Transverse colon (tissue), 4 donors: ENCODE results near the gene CTSO. TPM values are rescaled to one million over a fixed set of nuclear protein-coding genes. Genes with fewer than 3 reads are reported as not detected.
"Not testable (repeated sequence)": the region's sequence is repeated elsewhere in the genome, so short reads cannot be mapped to it uniquely, and the experiment has no call there.

Source experiments
- DNase-seq: peaks from one replicate; pipeline ENCODE4 v3.0.0-alpha.2; 2019
- H3K27ac ChIP-seq, 4 donors: fragments of 200-600 bp; sonication (generic); 2 replicates each; pipeline ENCODE4 v1.5.1; 2016 to 2018; ENCODE audit warnings: inconsistent platforms in 4 of 4
- H3K27me3 ChIP-seq: fragments of 200-600 bp; sonication (generic); 2 replicates; pipeline ENCODE4 v1.5.1; 2017; ENCODE audit warnings: inconsistent platforms
- H3K36me3 ChIP-seq, 4 donors: fragments of 200-600 bp; sonication (generic); 2 replicates each; pipeline ENCODE4 v1.5.1; 2017 to 2019; ENCODE audit warnings: inconsistent platforms in 4 of 4
- H3K4me1 ChIP-seq, 4 donors: fragments of 200-600 bp; sonication (generic); 2 replicates each; pipeline ENCODE4 v1.5.1; 2017 to 2020; ENCODE audit warnings: inconsistent platforms in 4 of 4
- H3K4me3 ChIP-seq, 4 donors: fragments of 200-600 bp; sonication (generic); 1 replicate in 1 of 4; 2 replicates in 3 of 4; pipeline versions ENCODE4 v1.5.1 to v1.6.1; 2017 to 2019; ENCODE audit warnings: inconsistent platforms in 4 of 4
- H3K9me3 ChIP-seq, 2 donors: fragments of 200-600 bp; sonication (generic); 2 replicates each; pipeline ENCODE4 v1.5.1; 2017 to 2019; ENCODE audit warnings: inconsistent platforms in 2 of 2
- CTCF ChIP-seq, 5 experiments: fragments of 200-600 bp in 3 of 5; fragments of 450-650 bp in 2 of 5; sonication (generic) in 3 of 5; IDR thresholded peaks; 1 replicate in 2 of 5; 2 replicates in 3 of 5; pipeline ENCODE4 v1.5.1; 2016 to 2017; ENCODE audit warnings: antibody characterized with exemption in 5 of 5, inconsistent platforms in 3 of 5, mild to moderate bottlenecking in 2 of 5, moderate library complexity in 1 of 5
- EP300 ChIP-seq: sonication (generic); formaldehyde crosslinking; IDR thresholded peaks from one replicate; pipeline ENCODE4 v1.6.1; 2017; ENCODE audit warnings: antibody characterized with exemption, low read depth
- POLR2A ChIP-seq: fragments of 450-650 bp; IDR thresholded peaks from one replicate; pipeline ENCODE4 v1.6.1; 2016; ENCODE audit warnings: antibody characterized with exemption, mild to moderate bottlenecking, moderate library complexity
- POLR2AphosphoS5 ChIP-seq, 3 donors: sonication (generic); formaldehyde crosslinking; IDR thresholded peaks; one replicate each; pipeline ENCODE4 v1.6.1; 2016; ENCODE audit warnings: antibody characterized with exemption in 3 of 3
- WGBS, 2 donors: methylation state at CpG; one replicate each; pipeline ENCODE4 v1.1.5; 2018; ENCODE audit warnings: low coverage in 1 of 2; 5-methylcytosine and 5-hydroxymethylcytosine counted together
- in situ Hi-C, 4 donors: fragments of 200-750 bp; cut with MboI; loops; one replicate each; pipeline versions ENCODE4 v1.15.0 to v1.15.1; 2017; ENCODE audit warnings: low sequenced_read_pairs in 3 of 4, low pct_ligation_motif_present in 1 of 4, low pct_unique_long_range_greater_than_20kb in 1 of 4
- intact Hi-C: fragments of 100-400 bp; cut with DNase I; formaldehyde crosslinking; loops from one replicate; pipeline ENCODE4 v1.15.1; 2023; ENCODE audit warnings: low total_unique reads
- total RNA-seq, 4 donors: library from RNA; depleted of rRNA; stranded (reverse); fragments of >200 nt; gene quantifications; one replicate each; pipeline ENCODE4 v1.1.0, GENCODE V29; 2016

CTSO gene
- total RNA-seq, 4 donors from 2014 or later, result 8.2 to 18.7 (median 12.5) TPM; not detected in 1

- no peak overlapping the region for H3K27ac ChIP-seq
- no peak for TF ChIP-seq EP300
- TF ChIP-seq POLR2A, result no peak
- no peak for TF ChIP-seq CTCF (IDR thresholded peaks at IDR 0.05)
- no peak for TF ChIP-seq POLR2AphosphoS5 (IDR thresholded peaks at IDR 0.05)
- no peaks in the 10 kb centered on the region for H3K27me3 ChIP-seq
- H3K4me3 ChIP-seq, result no peak overlapping the region
- intact Hi-C loops, result no loop called here
- no peaks in the 10 kb centered on the region for H3K9me3 ChIP-seq
- no peak for DNase-seq
- in situ Hi-C loops, result loop anchor here in 1 of 4 donors (25.0 kb wide), 1 partner anchor 504 kb away; no protein-coding TSS in a partner anchor
- H3K36me3 ChIP-seq, result no peaks in the 10 kb centered on the region
- no peaks in the 10 kb centered on the region for H3K4me1 ChIP-seq
- 78 to 100% methylated on average over 1 to 6 of the region's 6 CpGs for WGBS, 2 donors
These were observed 12.4 kb downstream of the CTSO start for GRCh38 chr4:155941085-155941790.

DNA sequence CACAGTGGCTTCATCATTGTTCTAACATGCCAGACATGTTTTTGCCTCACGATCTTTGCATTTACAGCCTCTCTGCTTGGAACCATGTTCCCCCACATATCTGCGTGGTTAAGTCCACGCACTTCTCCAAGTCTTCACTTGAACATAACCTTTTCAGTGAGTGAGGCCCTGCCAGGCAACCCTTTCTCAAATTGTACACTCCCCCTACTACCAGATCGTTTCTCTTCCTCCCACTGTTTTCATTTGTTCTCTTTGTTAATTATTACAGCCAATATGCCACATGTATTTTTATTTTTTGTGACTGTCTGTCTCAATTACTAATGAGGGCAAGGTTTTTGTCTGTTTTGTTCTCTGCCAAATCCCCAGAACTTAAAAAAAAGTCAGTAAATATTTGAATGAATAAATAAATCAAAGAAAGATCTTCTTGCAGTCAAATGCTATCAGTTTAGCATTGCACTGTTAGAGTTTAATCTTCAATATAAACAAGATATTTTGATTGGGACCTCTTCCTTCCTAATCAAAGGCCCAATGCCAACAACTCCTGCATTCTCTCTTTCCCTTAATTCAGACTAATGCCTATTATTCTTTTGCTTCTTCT lies 18.2 kb downstream of the CTSO start:
- Histone ChIP-seq H3K4me1 (no peaks in the 10 kb centered on the region), H3K27ac (no peak overlapping the region), H3K4me3 (no peak overlapping the region), H3K27me3 (no peaks in the 10 kb centered on the region), H3K9me3 (no peaks in the 10 kb centered on the region), H3K36me3 (no peaks in the 10 kb centered on the region)
- TF ChIP-seq POLR2AphosphoS5 (IDR thresholded peaks at IDR 0.05) (no peak), EP300 (no peak)
- intact Hi-C loops, result no loop called here
- no peak for DNase-seq
- in situ Hi-C loops, result loop anchor here in 1 of 4 donors (25.0 kb wide), 1 partner anchor 498 kb away; no protein-coding TSS in a partner anchor
- 65 to 77% methylated on average over 4 of the region's 4 CpGs for WGBS, 2 donors

DNA sequence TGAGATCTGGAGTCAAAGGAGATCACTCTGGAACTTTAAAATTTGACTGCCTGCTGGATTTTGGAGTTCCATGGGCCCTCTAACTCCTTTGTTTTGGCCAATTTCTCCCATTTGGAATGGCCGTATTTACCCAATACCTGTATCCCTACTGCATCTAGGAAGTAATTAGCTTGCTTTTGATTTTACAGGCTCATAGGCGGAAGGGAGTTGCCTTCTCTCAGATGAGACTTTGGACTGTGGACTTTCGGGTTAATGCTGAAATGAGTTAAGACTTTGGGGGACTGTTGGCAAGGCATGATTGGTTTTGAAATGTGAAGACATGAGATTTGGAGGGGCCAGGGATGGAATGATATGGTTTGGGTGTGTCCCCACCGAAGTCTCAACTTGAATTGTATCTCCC lies 19.0 kb downstream of the CTSO start:
- in situ Hi-C loops, result loop anchor here in 1 of 4 donors (25.0 kb wide), 1 partner anchor 497 kb away; no protein-coding TSS in a partner anchor
- 84 to 85% methylated on average over 4 of the region's 4 CpGs for WGBS, 2 donors
- H3K9me3 ChIP-seq, H3K4me1 ChIP-seq, intact Hi-C loops, H3K36me3 ChIP-seq, DNase-seq, H3K4me3 ChIP-seq, H3K27me3 ChIP-seq, H3K27ac ChIP-seq: not testable (repeated sequence)

DNA sequence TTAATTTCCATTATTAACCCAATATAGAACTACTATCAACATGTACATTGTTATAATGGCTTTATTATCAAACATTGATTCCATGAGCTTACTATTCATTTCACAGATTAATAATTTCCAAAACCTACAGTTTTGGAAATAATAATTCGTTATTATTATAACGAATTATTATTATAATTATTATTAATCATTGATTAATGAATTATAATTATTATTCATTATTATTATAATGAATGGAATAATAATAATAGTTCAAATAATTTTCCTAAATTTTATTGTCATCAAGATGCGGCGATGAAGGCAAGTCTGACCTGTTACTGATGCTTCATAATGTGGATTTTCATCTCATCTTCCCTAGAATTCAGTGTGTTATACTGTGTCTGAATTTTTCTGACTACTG lies 22.0 kb downstream of the CTSO start:
- in situ Hi-C loops, result loop anchor here in 1 of 4 donors (25.0 kb wide), 1 partner anchor 494 kb away; no protein-coding TSS in a partner anchor
- Histone ChIP-seq H3K27ac (no peak overlapping the region), H3K9me3 (no peaks in the 10 kb centered on the region)

More for the DNA sequence above, 22.0 kb downstream of the CTSO start:
- no peaks in the 10 kb centered on the region for H3K4me1 ChIP-seq
- H3K36me3 ChIP-seq, result peaks cover 0 to 7% (median 0%) of the 10 kb centered on the region in 4 donors
- intact Hi-C loops, result no loop called here
- H3K4me3 ChIP-seq, result no peak overlapping the region
- no peak for DNase-seq
- TF ChIP-seq EP300, result no peak
- TF ChIP-seq POLR2A, result no peak
- no peak for TF ChIP-seq CTCF (IDR thresholded peaks at IDR 0.05)
- no peak for TF ChIP-seq POLR2AphosphoS5 (IDR thresholded peaks at IDR 0.05)
- WGBS, 2 donors, result 89 to 90% methylated on average over 4 of the region's 4 CpGs
- no peaks in the 10 kb centered on the region for H3K27me3 ChIP-seq
